GM23338 (cell line): ENCODE data around the gene TMEM238. TPM values are rescaled to one million over a fixed set of nuclear protein-coding genes. Genes with fewer than 3 reads are reported as not detected.

Experiments
- ATAC-seq: fragments of 200-7000 bp; cut with Tn5 transposase; 3 replicates; pipeline ENCODE4 v1.9.1; 2020
- DNase-seq: peaks from one replicate; pipeline ENCODE4 v3.0.0-alpha.2; 2015; ENCODE audit warnings: low spot score
- H2AFZ ChIP-seq: fragments of 200-600 bp; sonication (generic); 2 replicates; pipeline ENCODE4 v1.8.0; 2016; ENCODE audit warnings: antibody characterized with exemption, mild to moderate bottlenecking, moderate library complexity
- H3F3A ChIP-seq: fragments of 200-600 bp; sonication (generic); replicated peaks from 2 replicates; pipeline ENCODE4 v1.8.0; 2017; ENCODE audit warnings: antibody characterized with exemption, mixed run types, low read depth
- H3K27ac ChIP-seq: fragments of 200-600 bp; sonication (generic); 2 replicates; pipeline ENCODE4 v1.6.1; 2016; ENCODE audit warnings: low read depth
- H3K27me3 ChIP-seq: fragments of 200-600 bp; sonication (generic); 2 replicates; pipeline ENCODE4 v1.8.0; 2016; ENCODE audit warnings: mild to moderate bottlenecking, mixed run types, moderate library complexity; ENCODE audit not compliant: insufficient read depth
- H3K36me3 ChIP-seq: fragments of 200-600 bp; sonication (generic); 2 replicates; pipeline ENCODE4 v1.8.0; 2016; ENCODE audit warnings: mild to moderate bottlenecking; ENCODE audit not compliant: insufficient read depth
- H3K4me1 ChIP-seq: fragments of 200-600 bp; sonication (generic); 2 replicates; pipeline ENCODE4 v1.8.0; 2016; ENCODE audit warnings: mild to moderate bottlenecking, moderate library complexity; ENCODE audit not compliant: insufficient read depth
- H3K4me2 ChIP-seq: fragments of 200-600 bp; sonication (generic); 2 replicates; pipeline ENCODE4 v1.7.1; 2017; ENCODE audit warnings: mixed run types
- H3K4me3 ChIP-seq: fragments of 200-600 bp; sonication (generic); 2 replicates; pipeline ENCODE4 v1.6.1; 2016; ENCODE audit warnings: mixed run types
- H3K79me2 ChIP-seq: fragments of 200-600 bp; sonication (generic); replicated peaks from 2 replicates; pipeline ENCODE4 v1.8.0; 2017; ENCODE audit warnings: mild to moderate bottlenecking; ENCODE audit not compliant: insufficient read depth
- H3K9me2 ChIP-seq: fragments of 200-600 bp; sonication (generic); 2 replicates; pipeline ENCODE4 v1.8.0; 2017; ENCODE audit not compliant: insufficient read depth
- H4K20me1 ChIP-seq: fragments of 200-600 bp; sonication (generic); replicated peaks from 2 replicates; pipeline ENCODE4 v1.8.0; 2017; ENCODE audit warnings: mild to moderate bottlenecking; ENCODE audit not compliant: insufficient read depth
- H3K27ac Mint-ChIP-seq: 2 replicates; pipeline ENCODE4 v1.8.0; 2020; ENCODE audit warnings: inconsistent platforms, mild to moderate bottlenecking, moderate library complexity, mixed read lengths
- H3K27me3 Mint-ChIP-seq: 3 replicates; pipeline ENCODE4 v1.8.0; 2022; ENCODE audit warnings: low read depth, mild to moderate bottlenecking, moderate library complexity, mixed read lengths, inconsistent platforms; ENCODE audit not compliant: insufficient read depth, poor library complexity
- H3K36me3 Mint-ChIP-seq: 3 replicates; pipeline ENCODE4 v1.8.0; 2021; ENCODE audit warnings: low read depth, mild to moderate bottlenecking, inconsistent platforms, moderate library complexity, mixed read lengths
- H3K4me1 Mint-ChIP-seq: 3 replicates; pipeline ENCODE4 v1.8.0; 2020; ENCODE audit warnings: mild to moderate bottlenecking, inconsistent platforms, mixed read lengths
- H3K4me3 Mint-ChIP-seq: 3 replicates; pipeline ENCODE4 v1.8.0; 2021; ENCODE audit warnings: moderate library complexity, mild to moderate bottlenecking, inconsistent platforms, mixed read lengths
- H3K9me3 Mint-ChIP-seq: 3 replicates; pipeline ENCODE4 v1.8.0; 2020; ENCODE audit warnings: moderate library complexity, mild to moderate bottlenecking, inconsistent platforms, mixed read lengths
- CTCF ChIP-seq, 2 experiments: fragments of 200-600 bp in 1 of 2; sonication (generic) in 1 of 2; conservative IDR thresholded peaks; 2 replicates each; pipeline versions ENCODE4 v1.5.1 to v1.6.1; 2016 to 2017; ENCODE audit warnings: antibody characterized with exemption in 2 of 2, low read depth in 2 of 2, mild to moderate bottlenecking in 2 of 2, moderate library complexity in 1 of 2
- ETS1 ChIP-seq: IDR thresholded peaks from 2 replicates; pipeline ENCODE4 v1.6.1; 2016; ENCODE audit warnings: antibody characterized with exemption
- EZH2 ChIP-seq: fragments of 200-600 bp; sonication (generic); IDR thresholded peaks from one replicate; pipeline ENCODE4 v1.8.0; 2017; ENCODE audit warnings: antibody characterized with exemption, mild to moderate bottlenecking, low read depth; ENCODE audit not compliant: unreplicated experiment
- EZH2phosphoT487 ChIP-seq: fragments of 200-600 bp; sonication (generic); IDR thresholded peaks from one replicate; pipeline ENCODE4 v1.8.1; 2018; ENCODE audit warnings: antibody characterized with exemption; ENCODE audit not compliant: unreplicated experiment
- JUNB ChIP-seq: IDR thresholded peaks from one replicate; pipeline ENCODE4 v1.6.1; 2016; ENCODE audit warnings: antibody characterized with exemption; ENCODE audit not compliant: unreplicated experiment
- NANOG ChIP-seq: IDR thresholded peaks from 2 replicates; pipeline ENCODE4 v1.6.1; 2016; ENCODE audit warnings: antibody characterized with exemption, borderline replicate concordance
- STAT1 ChIP-seq: IDR thresholded peaks from one replicate; pipeline ENCODE4 v1.6.1; 2016; ENCODE audit warnings: antibody characterized with exemption; ENCODE audit not compliant: unreplicated experiment
- ZNF114 ChIP-seq: fragments of 250-450 bp; sonication (Bioruptor Pico); IDR thresholded peaks from 2 replicates; pipeline ENCODE4 v1.5.0; 2020; ENCODE audit warnings: mild to moderate bottlenecking, moderate library complexity
- ZNF331 ChIP-seq: fragments of 250-450 bp; sonication (Bioruptor Pico); IDR thresholded peaks from 2 replicates; pipeline ENCODE4 v1.5.0; 2020; ENCODE audit warnings: low read depth, mild to moderate bottlenecking, moderate library complexity
- ZNF462 ChIP-seq: fragments of 250-450 bp; sonication (Bioruptor Pico); IDR thresholded peaks from 2 replicates; pipeline ENCODE4 v1.5.0; 2020; ENCODE audit warnings: mild to moderate bottlenecking, moderate library complexity
- polyA plus RNA-seq: library from polyadenylated mRNA; unstranded; fragments of >200 nt; fragmentation: Nextera tagmentation; extraction: Ambion mirVana; gene quantifications from 2 replicates; pipeline ENCODE4 v1.2.1, GENCODE V29; 2016
- total RNA-seq: library from RNA; depleted of rRNA; stranded (reverse); fragments of >200 nt; shearing (Covaris generic); gene quantifications from 2 replicates; pipeline ENCODE4 v1.2.3, GENCODE V29; 2014

Gene TMEM238
- total and polyA plus RNA-seq, 2 experiments from 2014 or later = 0.55 to 7.5 TPM

- TF ChIP-seq ZNF462 (no peak), EZH2 (no peak), JUNB (no peak), STAT1 (no peak), EZH2phosphoT487 (no peak), ZNF114 (CRISPR knock-in tag) (no peak), ZNF331 (CRISPR knock-in tag) (no peak), CTCF (conservative IDR thresholded peaks at IDR 0.05; ENCODE audit: low read depth in 2 of 2) (no peak)
These were observed 18.1 kb downstream of the TMEM238 start (continued) for GRCh38 chr19:55365964-55366363.

GRCh38 chr19:55365245-55365644 is 18.8 kb downstream of the TMEM238 start:
- Histone ChIP-seq H3K9me2 (no peaks in the 10 kb centered on the region), H2AFZ (no peak overlapping the region), H3K79me2 (no peaks in the 10 kb centered on the region), H3K4me2 (no peak overlapping the region), H3F3A (peaks cover 4% of the 10 kb centered on the region; the same call in 1 of the 2 replicates), H3K4me3 (no peak overlapping the region), H3K4me1 (no peaks in the 10 kb centered on the region), H3K36me3 (no peaks in the 10 kb centered on the region), H3K27me3 (peaks cover 33% of the 10 kb centered on the region), H4K20me1 (no peaks in the 10 kb centered on the region), H3K27ac (no peak overlapping the region)
- DNase-seq = no peak
- H3K27me3 Mint-ChIP-seq = peaks cover 35% of the 10 kb centered on the region
- H3K4me1 Mint-ChIP-seq = peaks cover 13% of the 10 kb centered on the region; the same call in 2 of the 3 replicates
- no peaks in the 10 kb centered on the region; the same call in 2 of the 3 replicates for H3K9me3 Mint-ChIP-seq
- TF ChIP-seq ETS1 = no peak
- no peak for TF ChIP-seq STAT1
- TF ChIP-seq NANOG = no peak
- no peak for TF ChIP-seq ZNF114 (CRISPR knock-in tag)
- no peak for TF ChIP-seq ZNF331 (CRISPR knock-in tag)
- ATAC-seq = no peak
- no peak overlapping the region for H3K4me3 Mint-ChIP-seq
- H3K36me3 Mint-ChIP-seq = no peaks in the 10 kb centered on the region
- no peak overlapping the region for H3K27ac Mint-ChIP-seq
